Gastrocnemius medialis (tissue), 4 donors: ENCODE results near the gene DNAJC27. TPM values are rescaled to one million over a fixed set of nuclear protein-coding genes. Genes with fewer than 3 reads are reported as not detected.

Experiments
- ATAC-seq, 2 donors: fragments of 150-250 bp; one replicate each; pipeline ENCODE4 v1.9.1; 2016
- DNase-seq, 2 donors: peaks; one replicate each; pipeline ENCODE4 v3.0.0-alpha.2; 2019
- H3K27ac ChIP-seq, 4 donors: fragments of 200-600 bp; sonication (generic); 1 replicate in 1 of 4; 2 replicates in 3 of 4; pipeline ENCODE4 v1.5.1; 2016 to 2018; ENCODE audit warnings: mild to moderate bottlenecking in 2 of 4, moderate library complexity in 1 of 4
- H3K27me3 ChIP-seq, 3 donors: fragments of 200-600 bp; sonication (generic) in 2 of 3; 1 replicate in 1 of 3; 2 replicates in 2 of 3; pipeline versions ENCODE4 v1.5.1 to v1.6.0; 2016 to 2019; ENCODE audit warnings: mild to moderate bottlenecking in 1 of 3, moderate library complexity in 1 of 3
- H3K36me3 ChIP-seq, 2 donors: fragments of 200-600 bp; sonication (generic) in 1 of 2; one replicate each; pipeline ENCODE4 v1.5.1; 2017 to 2018
- H3K4me1 ChIP-seq, 2 donors: fragments of 200-600 bp; sonication (generic) in 1 of 2; one replicate each; pipeline ENCODE4 v1.5.1; 2016 to 2017; ENCODE audit warnings: mild to moderate bottlenecking in 2 of 2
- H3K4me3 ChIP-seq, 4 donors: fragments of 200-600 bp; sonication (generic) in 3 of 4; 1 replicate in 1 of 4; 2 replicates in 3 of 4; pipeline ENCODE4 v1.5.1; 2016 to 2019; ENCODE audit warnings: mild to moderate bottlenecking in 2 of 4
- H3K9me3 ChIP-seq, 3 donors: fragments of 200-600 bp; sonication (generic) in 2 of 3; 1 replicate in 1 of 3; 2 replicates in 2 of 3; pipeline ENCODE4 v1.5.1; 2016 to 2019
- CTCF ChIP-seq, 5 experiments: fragments of 450-650 bp in 3 of 5; fragments of 200-600 bp in 2 of 5; sonication (generic) in 2 of 5; IDR thresholded peaks in 4 of 5; conservative IDR thresholded peaks in 1 of 5; 1 replicate in 4 of 5; 2 replicates in 1 of 5; pipeline ENCODE4 v1.5.1; 2016 to 2019; ENCODE audit warnings: antibody characterized with exemption in 5 of 5, mild to moderate bottlenecking in 3 of 5, moderate library complexity in 3 of 5
- POLR2A ChIP-seq, 2 donors: fragments of 450-650 bp; IDR thresholded peaks; one replicate each; pipeline ENCODE4 v1.6.1; 2017; ENCODE audit warnings: antibody characterized with exemption in 2 of 2, mild to moderate bottlenecking in 2 of 2, moderate library complexity in 2 of 2
- in situ Hi-C, 4 donors: fragments of 200-750 bp; cut with MboI; loops; one replicate each; pipeline versions ENCODE4 v1.15.0 to v1.8.0; 2017; ENCODE audit warnings: low sequenced_read_pairs in 4 of 4
- intact Hi-C: fragments of 100-400 bp; cut with DNase I; formaldehyde crosslinking; loops from one replicate; pipeline ENCODE4 v1.15.1; 2023; ENCODE audit warnings: low total_unique reads
- total RNA-seq, 4 donors: library from RNA; depleted of rRNA; stranded (reverse); fragments of >200 nt; gene quantifications; one replicate each; pipeline versions ENCODE4 v1.1.0 to v1.2.3, GENCODE V29; 2016

The DNAJC27 gene
- total RNA-seq, 4 donors from 2014 or later = 3.0 to 11.0 (median 4.9) TPM

GRCh38 chr2:24909555-24910177 is 62.1 kb downstream of the DNAJC27 start:
- in situ Hi-C loops = no loop called here
- H3K27ac ChIP-seq = no peak overlapping the region
- DNase-seq (no peak), ATAC-seq (no peak)
- H3K4me3 ChIP-seq = no peak overlapping the region
- H3K27me3 ChIP-seq = no peaks in the 10 kb centered on the region
- intact Hi-C loops = no loop called here
- H3K9me3 ChIP-seq = no peaks in the 10 kb centered on the region
- no peaks in the 10 kb centered on the region for H3K4me1 ChIP-seq
- no peaks in the 10 kb centered on the region for H3K36me3 ChIP-seq
- no peak for TF ChIP-seq CTCF (IDR thresholded peaks at IDR 0.05 in 4 of 5, conservative IDR thresholded peaks at IDR 0.05 in 1 of 5)
- no peak for TF ChIP-seq POLR2A (IDR thresholded peaks at IDR 0.05)

DNA sequence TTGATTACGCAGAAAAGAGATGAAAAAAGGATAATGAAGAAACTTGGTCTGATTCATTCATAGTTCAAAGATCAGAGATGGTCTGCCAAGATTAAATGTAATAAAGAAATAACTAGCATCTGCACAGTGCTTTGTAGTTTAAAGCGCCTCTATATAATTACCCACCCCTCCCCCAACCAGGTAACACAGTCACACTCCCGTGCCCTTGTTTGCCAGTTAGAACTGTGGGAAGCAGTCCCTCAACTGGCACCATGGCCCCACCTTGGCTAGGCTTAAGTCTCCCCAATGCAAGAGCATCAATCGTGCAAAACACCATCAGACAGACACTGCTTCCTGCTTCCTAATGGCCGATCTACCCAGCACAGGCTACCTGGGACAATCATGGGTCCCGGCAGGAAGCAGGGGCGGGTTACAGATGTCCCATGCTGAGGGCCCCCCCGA is 63.3 kb downstream of the DNAJC27 start:
- Histone ChIP-seq H3K36me3 (no peaks in the 10 kb centered on the region), H3K4me3 (no peak overlapping the region), H3K9me3 (no peaks in the 10 kb centered on the region), H3K4me1 (no peaks in the 10 kb centered on the region), H3K27me3 (no peaks in the 10 kb centered on the region), H3K27ac (no peak overlapping the region)
- DNase-seq = no peak
- no peak for ATAC-seq
- in situ Hi-C loops = no loop called here
- TF ChIP-seq POLR2A (IDR thresholded peaks at IDR 0.05) = no peak
- no peak for TF ChIP-seq CTCF (IDR thresholded peaks at IDR 0.05 in 4 of 5, conservative IDR thresholded peaks at IDR 0.05 in 1 of 5)
- intact Hi-C loops = no loop called here

DNA sequence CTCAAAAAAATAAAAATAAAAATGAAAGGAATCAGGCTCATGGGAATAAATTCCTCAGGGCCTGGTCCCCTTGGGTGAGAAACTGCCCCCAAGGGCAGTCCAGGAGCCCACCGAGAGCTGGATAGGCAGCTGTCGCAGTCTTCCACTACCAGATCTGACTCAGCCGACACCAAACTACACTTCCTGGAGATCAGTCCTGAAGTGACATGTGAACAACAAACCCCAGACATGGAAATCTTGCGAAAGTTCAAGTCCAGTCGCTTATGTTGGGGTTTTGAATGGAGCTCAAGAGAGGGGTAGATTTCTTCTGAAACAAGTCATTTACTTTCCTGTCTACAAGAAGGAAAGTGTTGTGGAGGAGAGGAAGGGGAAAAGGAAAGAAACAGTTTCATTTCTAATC is 64.6 kb downstream of the DNAJC27 start:
- DNase-seq (no peak), ATAC-seq (no peak)
- in situ Hi-C loops = no loop called here
- Histone ChIP-seq H3K4me3 (no peak overlapping the region), H3K36me3 (no peaks in the 10 kb centered on the region), H3K4me1 (no peaks in the 10 kb centered on the region), H3K27ac (no peak overlapping the region), H3K27me3 (no peaks in the 10 kb centered on the region), H3K9me3 (no peaks in the 10 kb centered on the region)
- intact Hi-C loops = no loop called here
- TF ChIP-seq POLR2A (IDR thresholded peaks at IDR 0.05) (no peak), CTCF (IDR thresholded peaks at IDR 0.05 in 4 of 5, conservative IDR thresholded peaks at IDR 0.05 in 1 of 5) (no peak)

DNA sequence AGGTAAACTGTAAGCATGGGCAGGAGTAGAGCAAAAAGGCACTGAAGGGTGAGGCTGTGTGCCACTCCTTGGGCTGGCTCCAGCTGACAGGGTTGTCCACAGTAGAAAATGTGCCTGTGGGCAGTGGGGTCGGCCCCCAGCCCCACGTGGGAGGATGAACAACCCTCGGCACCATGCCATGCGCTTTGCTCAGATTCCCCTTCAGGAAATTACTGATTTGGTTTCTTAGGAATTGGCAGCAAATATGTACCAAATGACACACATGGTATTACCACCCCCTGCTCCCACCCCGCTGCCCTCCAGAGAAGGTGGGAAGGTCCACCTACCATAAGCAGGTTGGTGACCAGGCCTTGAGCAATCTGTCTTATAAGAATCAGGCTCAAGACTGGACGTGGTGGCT is 65.3 kb downstream of the DNAJC27 start:
- DNase-seq (no peak), ATAC-seq (no peak)
- Histone ChIP-seq H3K36me3 (no peaks in the 10 kb centered on the region), H3K27ac (no peak overlapping the region), H3K9me3 (no peaks in the 10 kb centered on the region), H3K4me1 (no peaks in the 10 kb centered on the region), H3K27me3 (no peaks in the 10 kb centered on the region), H3K4me3 (no peak overlapping the region)
- intact Hi-C loops (no loop called here), in situ Hi-C loops (no loop called here)
- TF ChIP-seq POLR2A (IDR thresholded peaks at IDR 0.05) = no peak
- TF ChIP-seq CTCF (IDR thresholded peaks at IDR 0.05 in 4 of 5, conservative IDR thresholded peaks at IDR 0.05 in 1 of 5) = no peak
